ENCODE measurements around the gene TNFRSF25. TPM values are rescaled to one million over a fixed set of nuclear protein-coding genes. Genes with fewer than 3 reads are reported as not detected.

The TNFRSF25 gene
- total and polyA plus RNA-seq, 9 of the 15 experiments (the other 6 are each of a cell fraction or from before 2014, with no cell fraction given), result 0.24 to 0.49 TPM; not detected in 7

- H3K4me2 ChIP-seq (ENCODE audit: insufficient read depth, low read length), result no peak overlapping the region
- in situ Hi-C loops (cut with MboI), result no loop called here
- no peaks in the 10 kb centered on the region for H3K9me3 ChIP-seq (replicated peaks; ENCODE audit: control insufficient read depth, insufficient read depth, low read depth, low read length)
- intact Hi-C loops (cut with micrococcal nuclease), result loop anchor here (2.0 kb wide), 1 partner anchor 17 kb away; no protein-coding TSS in a partner anchor
- H3K27me3 ChIP-seq (ENCODE audit: control insufficient read depth in 2 of 2, insufficient read depth in 2 of 2, low read length in 2 of 2), result peaks cover 81 to 96% of the 10 kb centered on the region in 2 experiments
- H3K9ac ChIP-seq (ENCODE audit: insufficient read depth in 1 of 2, low read depth in 2 of 2, low read length in 2 of 2), result no peak overlapping the region
- no peak for DNase-seq (ENCODE audit: extremely low read depth in 1 of 4, low spot score in 3 of 4)
- peaks cover 35% of the 10 kb centered on the region for H4K20me1 ChIP-seq (replicated peaks; ENCODE audit: control insufficient read depth, insufficient read depth, low read length)
- no peak for FAIRE-seq
- WGBS (ENCODE audit: insufficient coverage, low coverage, missing lambda C conversion rate), result 6% methylated on average over 19 of the region's 20 CpGs
- no peak overlapping the region for H3K4me3 ChIP-seq
- ATAC-seq, result no peak
- H3K4me1 ChIP-seq (replicated peaks in 1 of 2; ENCODE audit: control insufficient read depth in 2 of 2, insufficient read depth in 2 of 2, low read length in 2 of 2), result peaks cover 0 to 53% of the 10 kb centered on the region in 2 experiments; a peak in 2 of 5 replicates
- no TSS peak for BruUV-seq (replicated peaks)
- H2AFZ ChIP-seq (ENCODE audit: low read depth, low read length), result no peak overlapping the region
- TF ChIP-seq NFXL1 (CRISPR knock-in tag; IDR thresholded peaks at IDR 0.05), result no peak
- TF ChIP-seq E2F1 (CRISPR knock-in tag; IDR thresholded peaks at IDR 0.05), result no peak
- TF ChIP-seq PCBP1 (IDR thresholded peaks at IDR 0.05; ENCODE audit: low read depth, low read length, poor library complexity, severe bottlenecking), result peak; percentile 57
- TF ChIP-seq, protein P1, sequence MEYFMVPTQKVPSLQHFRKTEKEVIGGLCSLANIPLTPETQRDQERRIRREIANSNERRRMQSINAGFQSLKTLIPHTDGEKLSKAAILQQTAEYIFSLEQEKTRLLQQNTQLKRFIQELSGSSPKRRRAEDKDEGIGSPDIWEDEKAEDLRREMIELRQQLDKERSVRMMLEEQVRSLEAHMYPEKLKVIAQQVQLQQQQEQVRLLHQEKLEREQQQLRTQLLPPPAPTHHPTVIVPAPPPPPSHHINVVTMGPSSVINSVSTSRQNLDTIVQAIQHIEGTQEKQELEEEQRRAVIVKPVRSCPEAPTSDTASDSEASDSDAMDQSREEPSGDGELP (CRISPR knock-in tag; IDR thresholded peaks at IDR 0.05; ENCODE audit: borderline replicate concordance), result 0 out of 2 replicates have a peak, but pooled peaks have one; percentile 34
- TF ChIP-seq SIRT6 (IDR thresholded peaks at IDR 0.05; ENCODE audit: low read depth, low read length), result no peak
- no peak for TF ChIP-seq DPF2 (IDR thresholded peaks at IDR 0.05)
- ChIA-PET CTCF (ENCODE audit: low intra/inter-chr PET ratio) (no interaction called here), POLR2A (interaction anchor here (0.7 to 6.1 kb wide), 4 partner anchors 10 to 271 kb away, joined by 3 to 57 read pairs (median 3); partner anchors contain the start of gene ZBTB48)
- no peak overlapping the region for H3K27ac ChIP-seq (ENCODE audit: extremely low read depth, low read depth, low read length)
- H3K36me3 ChIP-seq (ENCODE audit: control insufficient read depth, insufficient read depth, low read length), result no peaks in the 10 kb centered on the region
- H3K9me1 ChIP-seq (ENCODE audit: control insufficient read depth, insufficient read depth, low read length), result no peaks in the 10 kb centered on the region
- no peaks in the 10 kb centered on the region for H3K79me2 ChIP-seq (ENCODE audit: control insufficient read depth, insufficient read depth, low read length)
Measured at GRCh38 chr1:6503884-6504602, 38.1 kb upstream of the TNFRSF25 start.
